A673 (cell line): Measurements from ENCODE around the gene ASPRV1.

Experiments used
- CTCF ChIP-seq: fragments of 300-800, 200-600 bp; sonication (generic); conservative IDR thresholded peaks from 2 replicates; pipeline ENCODE4 v1.5.1; 2017; ENCODE audit warnings: low read depth, mild to moderate bottlenecking, antibody characterized with exemption, low read length, moderate library complexity, mixed read lengths
- EZH2 ChIP-seq: fragments of 200-600 bp; sonication (generic); IDR thresholded peaks from 2 replicates; pipeline ENCODE4 v1.6.1; 2017; ENCODE audit warnings: borderline replicate concordance, low read depth, mild to moderate bottlenecking, mixed read lengths, antibody characterized with exemption, low read length; ENCODE audit not compliant: poor library complexity, severe bottlenecking

GRCh38 chr2:69969991-69970390 is 8.6 kb upstream of the ASPRV1 start:
- TF ChIP-seq CTCF (no peak), EZH2 (no peak)
